Endometrial microvascular endothelial cells (primary cell): Measurements from ENCODE around the gene POLA1. TPM values are rescaled to one million over a fixed set of nuclear protein-coding genes. Genes with fewer than 3 reads are reported as not detected.

Experiments used
- in situ Hi-C: cut with HindIII; loops from 2 replicates; pipeline ENCODE4 v1.10.0; 2017; ENCODE audit warnings: low sequenced_read_pairs, low pct_unique_long_range_greater_than_20kb; ENCODE audit errors: inconsistent ontology term
- total RNA-seq: library from RNA; depleted of rRNA; stranded (reverse); fragments of >200 nt; gene quantifications from one replicate; pipeline ENCODE4 v1.2.3, GENCODE V29; 2015; ENCODE audit errors: inconsistent ontology term

The POLA1 gene
- total RNA-seq, 1 donor from 2014 or later: 12.4 TPM

GRCh38 chrX:24684048-24684447 is 9.7 kb upstream of the POLA1 start:
- in situ Hi-C loops: no loop called here

- in situ Hi-C loops: no loop called here
Observed at GRCh38 chrX:24692305-24692704, 1.4 kb upstream of the POLA1 start.

GRCh38 chrX:24694825-24695224 is 1.1 kb downstream of the POLA1 start:
- in situ Hi-C loops: no loop called here

DNA sequence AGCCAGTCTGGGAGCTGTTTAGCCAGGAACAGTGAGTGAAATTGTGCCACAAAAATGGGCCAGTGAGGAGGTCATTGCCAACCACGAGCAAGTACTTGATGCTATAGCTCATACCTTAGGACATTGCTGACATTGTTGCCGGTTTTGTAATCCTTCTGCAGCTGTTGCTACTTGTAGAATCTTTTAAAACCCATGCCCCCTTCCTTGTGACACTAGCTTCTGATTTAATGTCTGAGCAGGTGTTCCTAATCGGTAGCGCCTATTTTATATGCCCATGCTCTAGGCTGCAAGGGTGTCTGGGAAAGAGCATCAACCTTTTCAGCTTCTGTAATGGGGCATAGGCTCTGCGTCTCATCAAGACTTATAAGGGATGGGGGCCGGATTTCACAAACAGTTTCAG is 2.6 kb downstream of the POLA1 start:
- in situ Hi-C loops: no loop called here

GRCh38 chrX:24702362-24703184 is 8.9 kb downstream of the POLA1 start:
- in situ Hi-C loops: no loop called here

DNA sequence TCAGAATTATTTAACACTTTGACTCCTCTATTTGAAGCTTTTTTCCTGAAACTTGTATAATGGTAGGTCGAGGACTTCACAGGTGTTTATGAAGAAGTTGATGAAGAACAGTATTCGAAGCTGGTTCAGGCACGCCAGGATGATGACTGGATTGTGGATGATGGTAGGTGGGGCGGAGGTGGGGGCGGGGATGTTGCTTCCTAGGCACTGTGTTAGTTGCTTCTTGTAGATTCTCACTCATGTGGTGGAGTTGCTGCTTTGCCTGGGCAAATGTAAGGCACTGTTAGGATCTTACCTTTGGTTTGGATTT is 9.4 kb downstream of the POLA1 start:
- in situ Hi-C loops: no loop called here

DNA sequence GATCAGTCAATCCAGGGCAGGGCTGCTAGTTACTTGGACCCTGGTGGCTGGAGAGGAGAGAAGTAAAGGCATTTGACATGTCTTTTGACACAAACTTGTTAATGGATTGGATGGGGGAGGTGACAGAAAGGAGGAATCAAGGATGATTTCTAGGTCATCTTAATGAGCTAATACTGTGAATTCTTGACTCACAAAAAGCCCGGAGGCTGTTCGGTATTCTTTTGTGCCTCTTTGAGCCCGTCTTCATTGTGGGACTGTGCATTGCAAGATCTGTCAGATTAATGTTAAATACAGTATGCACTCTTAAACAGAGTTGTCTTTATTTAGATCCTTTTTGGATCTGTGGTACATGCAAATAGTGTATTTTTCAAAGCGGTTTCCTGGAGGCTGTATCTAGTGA is 25.1 kb downstream of the POLA1 start:
- in situ Hi-C loops: no loop called here

- in situ Hi-C loops: no loop called here
Observed at GRCh38 chrX:24720036-24720435, 26.3 kb downstream of the POLA1 start.

DNA sequence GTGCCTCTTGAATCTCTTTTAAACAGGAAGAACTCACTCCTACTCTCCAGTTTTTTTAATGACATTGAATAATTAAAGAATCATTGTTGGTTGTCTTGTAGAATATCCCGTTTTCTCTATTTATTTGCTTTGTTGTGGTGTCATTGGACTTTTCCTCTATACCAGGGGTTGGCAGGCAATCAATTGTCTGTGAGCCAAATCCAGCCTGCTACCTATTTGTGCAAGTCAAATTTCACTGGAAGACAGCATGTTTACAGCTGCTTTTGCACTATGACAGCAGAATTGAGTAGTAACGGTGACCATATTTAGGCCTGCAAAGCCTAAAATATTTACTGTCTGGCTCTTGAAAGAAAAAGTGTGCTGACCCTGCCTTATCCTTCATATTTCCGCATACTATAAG is 34.8 kb downstream of the POLA1 start:
- in situ Hi-C loops: no loop called here

GRCh38 chrX:24732766-24733500 is 39.2 kb downstream of the POLA1 start:
- in situ Hi-C loops: no loop called here

GRCh38 chrX:24741330-24741729 is 47.6 kb downstream of the POLA1 start:
- in situ Hi-C loops: no loop called here

GRCh38 chrX:24748196-24748595 is 54.5 kb downstream of the POLA1 start:
- in situ Hi-C loops: no loop called here

GRCh38 chrX:24759786-24760185 is 66.1 kb downstream of the POLA1 start:
- in situ Hi-C loops: no loop called here

DNA sequence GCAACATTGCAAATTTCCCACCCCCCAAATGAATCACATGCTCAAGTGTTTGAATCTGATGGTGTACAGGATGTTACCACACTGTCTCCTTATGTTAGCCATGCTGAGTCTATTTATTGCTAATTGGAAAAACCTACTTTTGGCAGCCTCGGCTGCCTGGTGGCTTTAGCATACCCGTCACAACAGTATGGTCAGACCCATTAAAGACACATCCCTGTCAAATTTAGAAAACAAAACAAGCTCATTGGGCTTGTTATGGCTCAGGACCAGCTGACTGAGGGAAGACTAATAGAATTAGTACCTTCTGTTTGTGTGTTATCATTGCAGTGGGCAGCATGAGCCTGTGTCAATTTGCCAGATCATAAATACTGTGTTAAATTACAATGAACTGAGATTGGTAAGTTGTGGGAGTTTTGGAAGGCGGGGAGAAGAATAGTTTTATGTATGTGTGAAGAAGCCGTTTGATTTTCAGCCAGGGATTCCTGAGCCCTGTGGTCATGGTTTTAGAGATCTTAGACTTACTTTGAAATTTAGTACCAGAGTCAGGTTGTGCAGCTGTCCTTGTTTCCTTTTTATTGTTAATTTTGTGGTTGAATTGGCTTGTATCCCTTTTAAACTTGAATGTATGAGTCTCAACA is 66.8 kb downstream of the POLA1 start:
- in situ Hi-C loops: no loop called here

GRCh38 chrX:24761306-24761705 is 67.6 kb downstream of the POLA1 start:
- in situ Hi-C loops: no loop called here

DNA sequence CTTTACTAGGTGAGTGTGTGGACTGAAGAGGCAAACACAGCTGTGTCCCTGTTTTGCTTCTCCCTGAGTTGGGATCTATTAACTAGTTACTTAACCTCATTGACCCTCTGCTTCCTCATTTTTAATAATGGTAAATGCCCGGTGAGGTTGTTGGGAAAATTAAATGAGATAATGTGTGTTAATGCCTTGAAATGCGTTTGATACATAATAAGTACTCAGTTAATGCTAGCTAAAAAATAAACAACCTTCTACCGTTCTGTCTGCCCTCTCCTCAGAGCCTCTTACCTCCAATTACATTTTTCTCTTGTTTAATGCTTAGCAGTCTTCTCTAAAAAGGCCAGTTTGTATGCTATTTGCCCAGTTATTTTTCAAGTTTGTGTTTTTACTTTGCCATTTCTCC is 70.3 kb downstream of the POLA1 start:
- in situ Hi-C loops: no loop called here

GRCh38 chrX:24767557-24767956 is 73.8 kb downstream of the POLA1 start:
- in situ Hi-C loops: no loop called here

DNA sequence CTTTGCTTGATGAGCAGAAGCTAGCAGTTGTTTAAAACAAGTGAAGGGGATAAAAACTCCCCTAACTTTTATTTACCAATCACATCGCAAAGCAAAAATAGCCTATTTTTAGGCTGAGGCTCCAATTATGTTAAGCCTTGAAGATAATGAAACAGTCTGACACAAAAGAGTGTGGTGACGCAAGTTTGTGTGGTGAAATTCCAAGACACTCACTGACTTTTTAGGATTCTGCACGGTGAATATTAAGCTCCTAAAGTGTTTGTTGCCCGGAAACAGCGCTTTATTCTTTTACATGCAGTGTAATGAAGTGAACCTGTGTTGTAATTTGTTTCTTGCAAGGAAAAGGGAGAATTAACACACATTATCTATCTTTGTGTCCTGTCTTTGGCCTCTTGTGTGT is 74.8 kb downstream of the POLA1 start:
- in situ Hi-C loops: no loop called here

GRCh38 chrX:24774650-24775049 is 80.9 kb downstream of the POLA1 start:
- in situ Hi-C loops: no loop called here

DNA sequence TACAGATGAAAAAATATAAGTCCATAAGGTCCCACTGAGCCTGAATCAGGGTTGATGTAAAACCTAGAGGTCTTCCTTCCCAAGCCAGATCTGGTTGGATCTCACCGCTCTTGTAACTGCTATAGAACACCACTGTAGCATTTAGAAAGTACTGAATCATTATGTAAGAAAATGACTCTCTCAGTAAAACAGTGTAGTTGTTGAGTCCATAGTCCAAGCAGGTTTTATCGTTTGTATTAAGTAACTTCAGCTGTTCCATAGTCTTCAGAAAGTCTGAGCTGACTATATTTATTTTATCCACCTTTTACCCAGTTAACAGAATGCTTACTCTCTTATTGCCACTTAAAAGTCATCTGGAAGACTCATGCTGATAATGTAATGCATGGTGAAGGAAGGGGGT is 82.2 kb downstream of the POLA1 start:
- in situ Hi-C loops: no loop called here
